Embryonic facial prominence (tissue), 1 donor: Measurements from ENCODE around the gene ZCCHC24.
"Not testable (repeated sequence)": the region's sequence is repeated elsewhere in the genome, so short reads cannot be mapped to it uniquely, and the experiment has no call there.

Source experiments
- DNase-seq: peaks from one replicate; pipeline ENCODE4 v3.0.0-alpha.2; 2016; ENCODE audit errors: extremely low spot score

ZCCHC24 gene

DNA sequence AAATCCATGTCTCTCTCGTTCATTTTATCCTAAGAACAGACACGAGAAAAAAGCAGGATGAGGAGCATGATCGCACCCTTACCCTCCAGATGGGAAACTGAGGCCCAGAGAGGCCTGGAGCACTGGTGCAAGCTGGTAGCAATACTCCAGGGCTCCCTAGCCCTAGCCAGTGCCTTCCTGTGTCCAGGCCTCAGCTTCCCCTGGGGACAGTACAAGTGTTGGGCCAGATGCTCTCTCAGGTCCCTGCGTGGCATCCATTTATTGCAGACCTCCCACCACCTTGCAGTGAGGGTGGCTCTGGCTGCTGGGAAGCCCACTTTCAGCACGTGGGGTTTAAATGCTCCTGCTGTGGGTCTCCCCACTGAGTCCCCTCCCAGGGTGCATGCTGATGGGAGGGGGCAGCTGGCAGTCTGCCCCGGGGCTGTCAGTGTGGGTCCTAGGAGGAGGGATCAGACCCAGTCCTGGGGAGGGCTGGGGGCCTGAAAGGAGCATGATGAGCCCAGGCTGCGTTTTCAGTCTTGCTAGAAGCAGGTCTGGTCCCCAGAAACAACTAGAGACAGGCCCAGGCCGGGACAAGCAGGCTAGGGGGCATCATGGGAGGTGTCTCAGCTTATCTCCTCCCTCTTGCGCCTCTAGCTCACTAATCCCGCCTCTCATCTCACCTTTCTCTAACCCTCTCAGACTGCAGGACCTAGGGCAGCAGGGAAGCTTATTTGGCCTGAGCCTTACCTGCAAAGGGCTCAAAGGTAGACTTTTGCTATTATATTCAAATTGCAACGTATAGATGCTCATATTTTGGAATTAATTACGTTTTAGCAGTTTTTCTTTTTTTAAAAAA is 98.8 kb downstream of the ZCCHC24 start:
- DNase-seq = no peak

DNA sequence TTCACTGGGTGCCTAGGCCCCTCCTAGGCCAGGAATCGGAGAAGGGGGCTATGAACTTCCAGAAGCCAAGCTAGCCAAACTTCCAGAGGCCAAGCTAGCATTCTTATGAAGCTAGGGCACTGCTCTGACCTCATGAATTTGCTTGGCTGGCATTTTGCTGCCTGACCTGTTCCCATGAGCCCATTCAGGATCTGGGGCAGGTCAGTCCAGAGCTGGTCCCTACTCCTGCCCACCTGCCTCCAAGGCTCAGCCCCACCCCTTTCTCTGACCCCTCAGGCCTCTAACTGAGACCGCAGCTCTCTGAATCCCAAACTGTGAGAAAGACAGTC is 99.4 kb downstream of the ZCCHC24 start:
- DNase-seq = no peak

DNA sequence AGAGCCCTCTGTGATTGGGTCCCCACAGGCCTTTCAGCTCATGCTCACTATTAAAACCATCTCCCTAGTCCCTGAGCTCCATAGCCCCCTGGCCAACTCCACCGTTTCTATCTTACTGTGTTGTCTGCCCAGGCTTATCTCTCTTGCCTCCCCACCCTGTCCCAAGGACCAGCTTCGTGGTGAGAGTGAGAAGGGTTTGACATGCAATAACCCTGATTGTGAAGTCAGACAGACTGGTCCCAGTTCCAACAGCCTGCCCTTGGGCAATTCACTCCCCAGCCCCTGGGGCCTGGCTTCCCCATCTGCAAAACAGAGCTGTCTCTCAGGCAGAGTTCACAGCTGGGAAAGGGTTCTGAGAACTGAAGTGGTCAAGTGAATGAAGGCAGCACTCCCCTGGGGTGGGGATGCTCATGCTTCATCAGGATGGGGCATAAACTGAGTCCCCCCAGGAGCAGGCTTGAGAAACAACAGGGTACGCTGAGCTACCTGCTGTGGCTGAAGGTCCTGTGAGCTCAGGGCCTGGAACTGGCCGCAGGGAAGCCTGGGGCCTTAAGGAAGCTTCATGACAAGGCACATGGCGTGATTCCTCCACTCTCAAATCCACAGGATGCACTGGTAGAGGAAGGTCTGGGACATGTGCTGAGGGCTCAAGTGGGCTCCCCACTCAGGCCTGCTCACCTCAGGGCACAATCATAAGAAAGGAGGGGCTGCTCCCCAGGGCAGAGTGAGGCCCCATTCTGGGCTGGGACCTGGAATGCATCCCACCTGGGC is 100.0 kb downstream of the ZCCHC24 start:
- DNase-seq = no peak

DNA sequence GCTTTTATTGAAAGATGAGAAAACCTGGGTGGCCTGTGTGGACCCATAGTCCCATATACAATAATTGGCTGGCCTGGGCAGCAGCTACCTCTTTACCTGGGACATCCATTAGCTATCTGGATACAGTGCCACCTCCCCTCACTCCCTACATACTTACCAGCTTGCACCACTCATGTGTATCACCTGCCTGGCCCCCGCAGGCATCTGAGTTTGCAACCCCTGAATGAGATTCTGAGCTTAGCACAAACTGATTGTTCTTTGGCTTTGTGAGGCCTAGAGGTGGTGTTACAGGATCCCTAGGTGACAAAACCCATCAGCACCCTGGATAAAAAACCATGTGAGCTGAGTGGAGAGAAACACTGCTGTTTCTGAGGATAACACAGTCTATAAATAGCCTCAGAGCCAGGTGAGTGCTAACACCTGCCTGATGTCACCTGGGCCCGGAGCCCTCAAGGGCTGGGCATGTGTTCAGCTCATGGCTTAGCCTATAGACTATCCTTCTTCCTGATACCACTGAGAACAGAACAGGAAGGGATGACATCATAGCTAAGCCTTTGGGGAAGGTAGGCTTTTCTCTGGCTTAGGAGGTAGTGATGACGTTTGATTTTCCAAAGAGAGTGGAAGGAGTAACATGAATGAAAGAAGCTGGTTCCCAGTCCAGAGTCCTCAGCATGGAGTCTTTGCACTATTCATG is 100.8 kb downstream of the ZCCHC24 start:
- no peak for DNase-seq

DNA sequence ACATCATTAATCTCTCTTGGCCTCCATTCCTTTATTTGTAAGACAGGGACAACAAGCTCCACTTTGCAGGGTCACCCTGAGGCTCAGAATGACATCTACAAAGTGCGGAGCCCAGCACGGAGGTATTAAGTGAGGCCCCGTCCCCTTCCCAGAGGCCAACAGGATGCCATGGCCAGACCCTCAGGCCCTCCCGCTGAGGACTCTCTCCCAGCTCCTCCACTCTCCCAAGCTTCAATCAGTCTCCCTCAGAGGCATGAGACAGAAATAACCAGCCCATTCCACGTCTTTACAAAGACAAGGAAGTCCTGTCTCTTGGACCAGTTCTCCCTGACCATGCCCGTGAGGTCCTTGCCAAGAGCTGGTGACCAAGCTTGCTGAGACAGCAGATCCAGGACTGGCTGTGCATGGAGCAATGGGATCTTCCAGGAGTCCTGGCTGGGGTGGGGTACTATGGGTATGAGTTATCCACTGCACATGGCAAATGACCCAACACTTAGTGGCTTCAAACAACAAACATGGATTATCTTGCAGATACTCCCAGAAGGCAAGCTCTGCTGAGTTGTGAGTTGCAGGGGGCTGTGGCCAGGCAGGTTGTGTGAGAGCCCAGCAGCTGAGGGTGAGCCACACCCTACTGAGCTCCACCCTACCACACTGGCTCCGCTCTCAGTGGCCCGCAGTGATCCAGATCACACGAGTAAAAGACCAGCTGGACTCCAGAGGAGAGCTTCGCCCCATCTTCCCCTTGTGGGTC is 102.4 kb downstream of the ZCCHC24 start:
- no peak for DNase-seq

DNA sequence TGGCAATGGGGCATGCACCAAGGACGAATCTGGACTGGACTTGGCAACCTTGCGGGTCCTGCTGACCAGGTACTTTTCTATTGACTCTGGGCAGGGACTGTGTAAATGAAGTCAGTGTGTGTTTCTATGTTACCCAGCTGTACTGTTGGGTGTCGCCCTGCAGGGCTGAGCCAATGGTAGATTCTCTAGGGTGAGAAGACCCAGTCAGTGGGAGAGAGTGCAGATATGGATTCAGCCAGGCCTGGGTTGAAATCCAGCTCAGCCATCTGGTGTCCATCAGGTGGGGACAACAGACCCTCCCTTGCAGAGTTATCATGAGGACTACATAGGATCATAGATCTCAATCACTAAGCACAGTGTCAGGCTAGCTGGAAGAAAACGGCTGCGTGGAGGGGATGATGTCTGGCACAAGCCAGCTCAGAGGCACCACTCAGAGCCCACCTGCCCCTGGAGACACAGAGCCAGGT is 103.1 kb downstream of the ZCCHC24 start:
- DNase-seq = no peak

DNA sequence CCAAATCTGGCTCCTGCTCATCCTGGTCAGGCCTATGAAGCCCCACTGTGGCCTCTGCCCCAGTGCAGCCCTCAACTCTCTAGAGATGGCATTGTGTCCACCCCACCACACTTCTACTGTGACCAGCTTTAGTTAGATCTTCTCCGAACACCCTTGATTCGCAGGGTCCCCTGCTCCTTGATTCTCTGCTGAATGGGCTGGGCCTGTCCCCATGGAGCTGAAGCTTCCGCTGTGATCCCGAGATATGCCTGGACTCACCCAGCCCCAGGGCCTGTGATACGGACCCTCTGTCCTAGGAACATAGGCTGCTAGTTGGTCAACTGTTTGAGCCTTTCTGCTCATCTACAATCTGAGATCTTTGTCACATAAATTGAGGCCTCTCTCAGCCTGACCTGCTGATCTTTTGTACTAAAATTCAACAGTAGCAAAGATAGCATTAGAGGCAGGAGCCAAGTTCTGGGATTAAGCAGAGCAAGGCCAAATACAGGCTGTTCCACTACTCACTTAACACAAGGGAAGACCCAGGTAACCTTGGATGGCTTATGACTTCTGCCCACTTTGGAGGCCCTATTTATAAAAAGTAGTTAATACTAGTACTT is 104.7 kb downstream of the ZCCHC24 start:
- no peak for DNase-seq

DNA sequence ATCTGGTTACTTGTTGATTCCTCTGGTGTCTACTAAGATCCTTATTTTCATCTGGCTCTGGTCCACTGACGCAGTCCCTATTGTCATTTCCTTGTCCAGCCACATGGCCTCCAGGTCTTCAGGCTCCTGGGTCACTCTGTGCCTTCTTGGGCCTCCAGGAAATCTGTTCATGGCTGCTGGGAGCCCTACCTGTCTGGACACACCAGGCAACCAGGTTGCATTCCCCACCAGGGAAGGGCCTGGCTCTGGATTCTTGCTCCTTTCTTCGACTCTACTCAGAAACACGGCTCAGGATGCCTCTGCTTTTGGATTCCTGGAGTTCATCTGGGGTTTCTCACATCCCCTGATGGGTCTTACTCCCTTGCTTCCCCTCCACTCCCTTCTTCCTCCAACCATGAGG is 106.2 kb downstream of the ZCCHC24 start:
- DNase-seq = no peak

DNA sequence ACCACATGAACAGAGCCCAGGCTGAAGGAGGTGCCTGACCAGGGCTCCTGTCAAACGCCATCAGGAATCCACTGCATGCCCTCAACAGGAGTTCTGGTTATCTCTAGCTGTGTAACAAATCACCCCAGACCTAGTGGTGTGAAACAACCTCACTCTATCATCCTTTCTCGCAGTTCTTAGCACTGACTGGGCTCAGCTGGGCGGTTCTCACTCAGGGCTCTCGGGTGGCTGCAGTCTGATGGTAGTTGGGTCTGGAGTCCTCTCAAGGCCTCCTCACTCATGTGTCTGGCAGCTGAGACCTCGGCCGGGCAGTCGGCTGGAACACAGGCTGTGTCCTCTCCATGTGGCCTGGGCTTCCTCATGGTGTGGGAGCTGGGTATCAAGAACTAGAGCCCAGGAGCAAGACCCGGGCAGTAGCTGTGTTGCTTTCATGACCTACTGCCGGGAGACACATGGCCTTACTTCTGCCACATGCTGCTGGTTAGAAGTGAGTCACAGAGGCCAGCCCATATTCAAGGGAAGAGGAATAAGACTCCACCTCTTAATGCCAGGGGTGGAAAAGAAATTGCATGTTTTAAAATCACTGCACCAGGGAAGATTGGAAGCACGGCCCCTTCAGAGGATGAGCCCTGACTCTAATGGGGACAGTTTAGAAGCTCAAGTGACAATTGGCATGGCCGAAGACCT is 107.5 kb downstream of the ZCCHC24 start:
- not testable (repeated sequence) for DNase-seq

DNA sequence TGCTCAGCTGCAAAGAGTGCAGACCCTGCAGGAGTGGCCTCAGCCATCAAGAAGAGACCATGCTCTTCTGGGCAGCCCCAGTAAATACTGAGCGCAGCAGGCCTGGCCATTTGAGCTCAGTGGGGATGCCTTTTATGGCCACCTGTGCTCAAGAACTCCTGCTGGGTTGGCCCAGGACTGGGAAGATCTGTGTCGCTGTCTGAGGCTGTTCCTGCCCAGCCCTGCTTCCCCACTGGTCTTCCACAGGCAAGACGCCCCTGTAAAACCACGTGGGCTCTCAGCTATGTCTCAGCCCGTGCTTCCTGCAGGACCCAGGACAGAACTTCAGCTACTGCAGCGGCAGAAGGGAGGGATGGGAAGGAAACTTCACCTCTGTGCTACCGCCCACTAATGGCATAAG is 108.7 kb downstream of the ZCCHC24 start:
- no peak for DNase-seq

DNA sequence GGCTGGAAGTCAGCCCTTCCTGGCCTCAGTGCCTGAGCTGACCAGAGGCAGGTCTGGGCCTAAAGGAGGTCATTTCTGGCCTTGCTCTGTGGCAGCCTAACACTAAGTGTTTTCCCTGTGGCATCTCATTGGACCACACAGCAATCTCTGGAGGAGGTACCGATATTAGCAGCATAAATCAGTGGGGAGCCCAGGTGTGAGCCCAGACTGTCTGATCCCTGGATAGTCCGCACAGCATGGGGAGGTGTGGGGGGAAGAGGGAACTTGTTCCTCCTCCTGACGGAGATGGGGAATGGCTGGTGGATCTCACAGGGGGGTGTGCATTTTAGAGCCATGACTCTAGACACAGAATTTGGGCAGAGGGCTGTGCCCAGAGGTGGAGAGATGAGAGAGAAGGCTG is 109.1 kb downstream of the ZCCHC24 start:
- no peak for DNase-seq

DNA sequence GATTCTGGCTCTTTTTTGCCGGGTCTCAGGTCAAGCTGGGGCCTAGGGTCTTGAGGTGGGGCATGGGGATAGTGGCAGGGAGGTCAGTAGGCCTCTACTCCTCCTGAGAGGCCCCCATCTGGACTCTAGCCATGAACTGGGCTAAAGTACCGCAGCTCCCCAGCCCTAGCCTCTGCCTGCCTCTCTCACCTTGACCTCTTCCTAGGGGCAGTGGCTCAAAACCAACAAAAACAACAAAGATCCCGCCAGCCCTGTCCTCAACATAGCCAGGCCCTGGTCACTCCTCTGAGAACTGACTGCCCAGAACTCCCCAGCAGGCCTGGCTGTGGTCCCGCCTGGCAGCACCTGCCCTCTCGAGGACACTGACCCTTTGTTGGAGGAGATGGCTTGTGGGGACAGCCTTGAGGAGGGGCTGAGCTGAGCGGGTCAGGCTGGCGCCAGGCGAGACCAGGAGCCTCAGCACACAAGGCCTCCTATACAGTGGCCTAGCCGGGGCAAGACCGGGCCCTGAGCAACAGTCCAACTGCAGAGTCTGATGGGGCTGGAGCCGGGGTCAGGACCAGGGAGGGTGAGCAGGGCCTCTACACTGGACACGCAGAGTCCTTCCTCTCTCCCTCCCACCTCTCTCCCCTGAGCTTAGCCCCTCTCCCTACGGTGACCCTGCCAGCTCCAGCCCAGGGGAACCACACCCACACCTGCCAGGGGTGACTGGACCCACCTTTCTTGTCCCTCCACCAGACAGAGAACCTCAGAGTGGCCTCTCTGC is 109.8 kb downstream of the ZCCHC24 start:
- DNase-seq = no peak

DNA sequence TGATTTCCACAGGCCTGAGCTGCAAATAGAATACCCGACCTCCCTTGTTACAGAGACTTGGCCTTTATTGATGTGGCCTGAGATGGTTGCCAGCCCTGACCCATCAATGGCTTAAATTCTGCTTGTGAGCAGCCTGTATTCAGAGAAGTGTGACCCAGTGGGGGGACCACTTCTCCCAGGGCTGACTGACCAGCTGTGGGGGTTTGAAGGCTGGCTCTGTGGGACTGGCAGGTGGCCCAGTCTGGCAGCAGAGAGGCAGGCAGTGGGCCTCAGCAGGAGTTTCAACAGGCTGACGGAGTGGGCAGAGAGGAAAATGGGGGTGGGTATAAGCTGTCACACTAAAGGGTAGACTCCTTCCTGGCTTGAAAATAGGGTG is 110.3 kb downstream of the ZCCHC24 start:
- DNase-seq = no peak

DNA sequence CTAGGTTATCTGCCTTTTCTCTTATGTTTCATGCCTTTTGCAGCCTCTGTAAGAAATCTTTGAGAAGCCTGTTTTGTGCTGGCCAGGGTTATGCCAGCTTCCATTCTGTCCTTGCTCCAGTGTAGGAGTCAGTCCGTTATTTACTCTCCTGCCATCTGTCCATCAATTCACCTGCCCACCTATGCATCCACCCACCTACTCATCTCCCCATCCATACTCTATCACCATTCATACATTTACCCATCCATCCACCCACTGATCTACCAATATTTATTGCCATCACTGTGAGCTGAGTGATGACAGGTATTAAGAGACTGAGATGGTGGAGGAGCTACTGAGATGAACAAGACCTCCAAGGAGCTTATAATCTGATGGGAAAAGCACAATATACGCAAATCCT is 110.9 kb downstream of the ZCCHC24 start:
- no peak for DNase-seq

DNA sequence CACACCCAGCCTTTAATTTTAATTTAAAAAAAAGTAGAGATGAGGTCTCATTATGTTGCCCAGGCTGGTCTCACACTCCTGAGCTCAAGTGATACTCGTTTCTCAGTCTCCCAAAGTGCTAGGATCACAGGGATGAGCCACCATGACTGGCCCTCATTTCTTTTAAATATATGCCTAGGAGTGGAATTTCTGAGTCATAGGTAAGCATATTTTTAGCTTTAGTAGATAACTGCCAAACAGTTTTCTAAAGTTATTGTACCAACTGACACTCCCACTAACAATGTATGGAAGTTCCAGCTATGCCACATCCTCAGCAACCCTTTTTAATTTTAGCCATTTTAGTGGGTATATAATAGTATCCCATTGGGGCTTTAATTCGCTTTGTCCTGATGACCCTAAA is 111.9 kb downstream of the ZCCHC24 start:
- DNase-seq = no peak

DNA sequence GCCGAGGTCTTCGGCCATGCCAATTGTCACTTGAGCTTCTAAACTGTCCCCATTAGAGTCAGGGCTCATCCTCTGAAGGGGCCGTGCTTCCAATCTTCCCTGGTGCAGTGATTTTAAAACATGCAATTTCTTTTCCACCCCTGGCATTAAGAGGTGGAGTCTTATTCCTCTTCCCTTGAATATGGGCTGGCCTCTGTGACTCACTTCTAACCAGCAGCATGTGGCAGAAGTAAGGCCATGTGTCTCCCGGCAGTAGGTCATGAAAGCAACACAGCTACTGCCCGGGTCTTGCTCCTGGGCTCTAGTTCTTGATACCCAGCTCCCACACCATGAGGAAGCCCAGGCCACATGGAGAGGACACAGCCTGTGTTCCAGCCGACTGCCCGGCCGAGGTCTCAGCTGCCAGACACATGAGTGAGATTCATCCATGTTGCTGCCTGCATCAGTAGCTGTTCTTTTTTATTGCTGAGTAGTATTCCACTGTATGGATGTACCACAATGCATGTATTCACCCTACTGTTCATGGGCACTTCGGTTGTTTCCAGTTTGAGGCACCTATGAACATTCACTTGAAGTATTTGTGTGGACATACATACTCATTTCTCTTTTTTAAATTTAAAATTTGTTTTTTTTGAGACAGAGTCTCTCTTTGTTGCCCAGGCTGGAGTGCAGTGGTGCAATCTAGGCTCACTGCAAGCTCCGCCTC is 112.7 kb downstream of the ZCCHC24 start:
- not testable (repeated sequence) for DNase-seq
